GM21447 (cell line): Measurements from ENCODE around the gene C16orf46.

Experiments
- ATAC-seq: cut with Tn5 transposase; IDR thresholded peaks from one replicate; pipeline ENCODE4 v1.9.1; 2021; ENCODE audit not compliant: unreplicated experiment

C16orf46 gene

DNA sequence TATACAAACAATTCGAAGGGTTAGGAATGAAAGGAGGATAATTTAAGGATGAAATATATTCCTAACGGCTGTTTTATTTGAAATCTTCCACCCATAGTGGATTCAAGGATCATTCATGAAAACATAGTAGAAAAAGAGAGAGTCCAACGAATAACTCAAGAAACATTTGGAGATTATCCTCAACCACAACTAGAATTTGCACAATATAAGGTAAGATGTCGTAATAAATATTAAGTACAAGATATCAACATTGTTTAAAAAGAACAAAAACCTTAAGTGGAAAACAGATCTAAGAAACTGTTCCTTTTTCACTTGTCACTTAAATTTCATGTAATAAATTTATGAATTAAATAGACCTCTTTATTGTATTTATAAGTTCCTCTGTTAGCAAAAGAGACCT is 50.6 kb downstream of the C16orf46 start:
- no peak for ATAC-seq

DNA sequence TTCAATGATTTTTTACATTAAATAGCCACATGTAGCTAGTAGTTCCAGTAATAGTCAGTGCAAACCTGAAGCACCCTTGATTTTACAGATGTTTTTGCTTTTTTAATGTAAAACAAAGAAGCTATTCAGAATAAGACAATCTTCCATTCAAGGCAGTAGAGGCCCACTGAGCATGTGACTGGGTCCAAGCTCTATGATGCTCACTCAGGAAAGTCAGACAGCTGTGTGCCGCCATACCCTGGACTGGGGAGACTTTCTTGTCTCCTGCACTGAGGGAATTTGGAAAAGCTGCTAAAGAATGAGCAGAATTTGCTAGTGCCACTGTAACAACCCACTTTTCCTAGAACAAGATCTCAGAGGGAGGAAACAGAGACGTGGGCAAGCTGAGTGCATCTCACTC is 58.5 kb downstream of the C16orf46 start:
- ATAC-seq = no peak

DNA sequence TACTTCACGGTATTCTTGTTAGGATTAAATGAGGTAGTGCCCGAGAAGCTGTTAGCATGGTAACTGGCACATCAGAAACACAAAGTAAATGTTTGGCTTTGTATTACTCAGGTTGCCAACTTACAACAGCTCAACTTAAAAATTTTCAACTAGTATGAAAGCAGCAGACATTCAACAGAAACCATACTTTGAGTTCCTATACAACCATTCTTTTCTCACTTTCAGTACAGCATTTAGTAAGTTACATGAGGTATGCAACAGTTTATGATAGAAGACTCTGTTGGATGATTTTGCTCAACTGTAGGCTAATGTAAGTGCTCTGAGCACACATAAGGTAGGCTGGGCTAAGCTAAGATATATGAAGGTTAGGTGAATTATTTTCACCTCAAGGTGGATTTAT is 62.4 kb downstream of the C16orf46 start:
- ATAC-seq = no peak

DNA sequence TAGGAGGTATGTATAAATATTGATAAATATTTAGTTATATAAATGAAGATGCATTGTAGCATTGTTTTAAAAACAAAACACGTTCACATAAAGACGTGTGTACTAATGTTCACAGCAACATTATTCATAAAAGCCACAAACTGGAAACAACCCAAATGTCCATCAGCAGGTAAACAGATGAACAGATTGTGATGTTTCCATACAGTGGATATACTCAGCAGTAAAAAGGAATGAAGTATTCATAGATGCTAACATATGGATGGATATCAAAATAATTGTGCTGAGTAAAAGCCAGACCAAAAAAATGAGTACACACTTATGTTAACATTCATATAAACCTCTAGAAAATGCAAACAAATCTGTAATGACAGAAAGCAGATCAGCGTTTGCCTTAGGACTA is 64.1 kb downstream of the C16orf46 start:
- ATAC-seq = no peak
